ENCODE measurements around the gene DNAJB6.

DNAJB6 gene

DNA sequence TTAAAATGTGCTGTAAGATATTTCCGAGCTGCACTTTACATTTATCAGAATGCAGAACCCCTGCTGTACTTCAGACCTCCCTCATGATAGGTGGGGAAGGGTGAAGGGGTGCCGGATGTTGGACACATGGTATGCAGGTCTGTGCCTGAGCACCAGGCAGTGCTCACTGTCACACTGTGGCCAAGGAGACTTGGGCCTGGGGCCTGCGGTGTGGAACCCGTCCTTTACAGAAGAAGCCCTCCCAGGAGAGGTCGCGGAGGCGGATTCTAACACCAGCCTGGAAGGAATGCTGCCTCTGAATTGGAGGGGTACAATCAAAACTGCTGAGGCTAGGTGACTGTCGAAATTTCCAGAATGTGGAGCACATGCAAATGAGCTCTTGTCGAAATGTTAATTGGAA, 34.5 kb downstream of the DNAJB6 start:
- no peak for DNase-seq

- DNase-seq = no peak
Observed at GRCh38 chr7:157372300-157373232, 35.8 kb downstream of the DNAJB6 start.

- DNase-seq = no peak
Observed at GRCh38 chr7:157373493-157373892, 36.7 kb downstream of the DNAJB6 start.

- DNase-seq = no peak
Observed at GRCh38 chr7:157375410-157375809, 38.6 kb downstream of the DNAJB6 start.

- no peak for DNase-seq
Observed at GRCh38 chr7:157377436-157378124, 40.8 kb downstream of the DNAJB6 start.

DNA sequence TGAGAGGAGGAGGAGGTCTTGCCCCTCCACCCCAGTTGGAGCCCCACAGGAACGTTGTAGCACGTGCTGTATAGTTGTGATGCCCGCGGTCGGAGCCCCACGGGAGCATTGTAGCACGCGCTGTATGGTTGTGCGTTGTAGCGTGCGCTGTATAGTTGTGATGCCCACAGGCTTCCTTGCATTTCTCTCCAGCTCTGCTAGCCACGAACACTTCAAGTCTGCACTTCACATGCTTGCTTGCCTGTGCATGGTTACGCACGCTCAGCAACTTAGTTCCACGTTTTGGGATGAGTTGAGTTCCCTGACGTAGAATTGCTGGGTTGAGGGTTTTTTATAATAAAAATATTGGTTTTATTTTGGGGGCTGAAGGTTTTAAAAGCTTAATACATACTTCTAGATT, 41.6 kb downstream of the DNAJB6 start:
- no peak for DNase-seq

GRCh38 chr7:157379493-157379892, 42.7 kb downstream of the DNAJB6 start:
- DNase-seq = no peak

DNA sequence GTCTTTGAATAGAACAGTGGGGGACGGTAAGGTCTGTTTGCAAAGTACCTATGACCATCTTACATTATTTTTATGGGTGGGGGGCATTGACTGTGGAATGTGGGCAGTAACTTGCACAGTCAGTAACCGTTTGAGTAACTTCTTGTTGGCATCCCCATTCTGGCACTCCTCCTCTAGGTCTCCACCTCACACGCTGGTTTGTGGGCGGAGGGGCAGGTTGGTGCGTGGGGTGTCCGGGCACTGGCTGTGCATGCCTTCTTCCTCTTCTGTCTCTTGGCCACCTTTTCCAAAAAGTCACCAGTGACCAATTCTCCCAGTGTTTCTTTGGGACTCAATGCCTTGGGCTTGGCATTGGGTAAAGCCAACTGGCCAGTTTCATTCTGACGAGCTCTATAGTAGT, 43.6 kb downstream of the DNAJB6 start:
- no peak for DNase-seq

- DNase-seq = no peak
Observed at GRCh38 chr7:157383868-157384267, 47.1 kb downstream of the DNAJB6 start.

- DNase-seq = no peak
Observed at GRCh38 chr7:157384301-157384700, 47.5 kb downstream of the DNAJB6 start.

DNA sequence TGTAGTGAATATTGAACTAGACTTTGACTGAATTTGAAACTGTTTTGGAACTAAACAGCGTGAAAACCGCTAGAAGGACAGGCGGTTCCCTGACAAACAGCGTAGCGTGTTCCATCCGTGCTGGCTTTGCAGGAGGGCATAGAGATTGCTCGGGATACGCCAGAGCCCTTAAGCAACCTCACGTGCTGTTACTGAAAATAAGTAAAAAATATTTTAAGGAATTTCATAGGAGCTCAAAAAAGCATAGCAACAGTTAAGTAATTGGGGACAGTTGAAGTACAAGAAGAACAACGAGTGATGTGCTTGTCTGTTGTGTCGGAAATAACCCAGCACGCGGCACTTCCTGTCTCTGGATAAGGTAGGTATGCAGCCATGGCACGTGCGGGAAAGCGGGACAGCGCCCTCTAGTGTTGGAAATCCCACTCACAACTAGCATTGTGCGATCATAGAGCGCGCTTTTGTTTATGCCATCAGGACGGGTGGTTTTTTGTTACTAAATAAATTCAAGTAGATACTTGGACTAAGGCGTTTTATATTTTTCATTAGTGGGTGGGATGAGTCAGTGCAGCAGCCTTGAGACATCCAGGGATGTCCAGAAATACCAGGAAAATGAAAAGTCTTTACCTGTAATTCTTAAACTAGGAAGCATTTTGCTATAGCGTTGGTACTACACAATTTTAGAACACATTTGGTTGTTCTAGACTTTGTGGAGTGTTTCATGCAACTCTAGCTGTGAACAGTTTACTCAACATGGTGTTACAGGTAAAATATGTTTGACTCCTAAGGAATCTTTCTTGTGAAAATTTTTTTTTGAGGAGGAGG, 50.4 kb downstream of the DNAJB6 start:
- DNase-seq = peak; percentile 81

DNA sequence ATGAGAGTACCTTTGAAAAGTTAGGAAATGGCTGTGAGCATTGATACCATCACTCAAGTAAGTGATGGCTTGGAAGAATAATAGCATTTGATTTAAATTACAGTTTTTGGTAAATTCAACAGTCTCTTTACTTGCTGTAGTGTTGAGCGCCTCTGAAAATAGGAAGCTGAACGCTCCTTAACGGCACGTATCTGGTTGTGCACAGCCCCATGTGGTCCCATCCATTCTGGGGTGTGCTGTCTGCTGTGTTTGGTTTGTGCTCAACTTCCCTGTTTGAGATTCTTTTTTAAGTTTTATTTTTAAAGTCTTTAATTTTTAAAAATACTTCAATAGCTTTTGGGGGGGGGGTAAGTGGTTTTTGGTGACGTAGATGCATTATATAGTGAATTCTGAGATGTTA, 51.5 kb downstream of the DNAJB6 start:
- no peak for DNase-seq

GRCh38 chr7:157389951-157390730, 53.3 kb downstream of the DNAJB6 start:
- DNase-seq = peak; percentile 47

- DNase-seq = no peak
Observed at GRCh38 chr7:157391036-157391710, 54.4 kb downstream of the DNAJB6 start.

- no peak for DNase-seq
Observed at GRCh38 chr7:157392256-157393037, 55.6 kb downstream of the DNAJB6 start.

DNA sequence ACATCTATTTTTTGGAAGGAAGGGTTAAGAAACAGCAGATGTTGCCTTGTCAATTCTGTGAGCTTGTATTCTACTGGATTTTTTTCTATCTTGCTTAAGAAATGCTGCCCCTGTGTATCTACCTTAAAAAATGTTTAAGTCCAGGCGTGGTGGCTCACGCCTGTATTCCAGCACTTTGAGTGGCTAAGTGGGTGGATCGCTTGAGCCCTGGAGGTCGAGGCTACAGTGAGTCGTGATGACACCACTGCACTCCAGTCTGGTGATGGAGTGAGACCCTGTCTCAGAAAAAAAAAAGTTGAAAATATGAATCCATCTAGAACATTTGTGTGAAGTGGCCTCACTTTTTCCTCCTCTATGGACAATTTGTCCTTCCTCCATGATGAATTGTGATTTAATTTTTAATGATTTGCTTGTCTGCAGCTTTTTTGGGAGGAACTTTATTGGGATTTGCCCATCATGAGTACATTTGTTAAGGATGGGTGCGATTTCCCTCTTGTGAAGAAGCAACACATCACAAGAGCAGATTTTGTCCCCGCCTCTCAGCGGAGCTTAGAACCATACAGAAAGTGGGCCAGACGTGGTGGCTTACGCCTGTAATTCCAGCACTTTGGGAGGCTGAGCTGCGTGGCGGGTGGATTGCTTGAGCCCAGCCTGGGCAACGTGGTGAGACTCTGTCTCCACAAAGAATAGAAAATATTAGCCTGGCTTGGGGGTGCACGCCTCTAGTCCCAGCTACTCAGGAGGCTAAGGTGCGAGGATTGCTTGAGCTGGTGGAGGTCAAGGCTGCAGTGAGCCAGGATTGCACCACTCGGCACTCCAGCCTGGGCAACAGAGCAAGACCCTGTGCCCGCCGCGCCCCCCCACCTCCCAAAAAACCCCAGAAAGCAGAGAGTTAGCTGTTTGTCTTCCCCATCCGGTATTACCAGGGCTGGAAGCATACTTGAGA, 57.7 kb downstream of the DNAJB6 start:
- DNase-seq = no peak

DNA sequence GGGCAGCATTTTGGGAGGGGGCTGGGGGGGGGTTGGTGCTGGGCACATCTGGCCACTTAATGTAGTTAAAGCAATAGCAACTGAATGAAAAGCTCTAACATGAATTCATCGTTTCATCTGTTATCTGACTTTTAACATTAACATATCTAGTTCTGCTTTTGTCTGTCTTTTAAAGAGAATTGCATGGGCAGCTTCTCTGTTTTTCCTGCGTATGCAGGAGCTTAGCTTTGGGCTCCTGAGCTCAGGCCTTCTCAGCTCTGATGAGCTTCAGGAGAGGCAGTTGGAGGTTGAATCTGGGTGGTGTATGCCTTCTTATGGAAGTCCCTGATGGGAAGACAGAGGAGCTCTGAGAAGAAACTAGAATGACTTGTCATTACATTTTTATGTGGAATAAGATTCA, 58.4 kb downstream of the DNAJB6 start:
- no peak for DNase-seq

- no peak for DNase-seq
Observed at GRCh38 chr7:157396316-157397035, 59.7 kb downstream of the DNAJB6 start.
